Measurements from ENCODE around the gene CAMKK1.

Gene CAMKK1

GRCh38 chr17:3893003-3893719 lies at the start of gene CAMKK1:
Gene CAMKK1, minus strand, starts transcription at chr17:3893053. Its CDS starts 7,366 bp downstream, at chr17:3885687.
- DNase-seq (ENCODE audit: low spot score): peak; percentile 88

GRCh38 chr17:3940965-3941698 lies 48.3 kb upstream of the CAMKK1 start:
- no peak for DNase-seq (ENCODE audit: low spot score)

GRCh38 chr17:3937359-3937758 lies 44.5 kb upstream of the CAMKK1 start:
- DNase-seq (ENCODE audit: low spot score): no peak

- DNase-seq (ENCODE audit: low spot score): no peak
These were observed 43.0 kb upstream of the CAMKK1 start for GRCh38 chr17:3935825-3936355.

- DNase-seq (ENCODE audit: low spot score): no peak
These were observed 42.3 kb upstream of the CAMKK1 start for GRCh38 chr17:3935140-3935542.

- DNase-seq (ENCODE audit: low spot score): no peak
These were observed 36.9 kb upstream of the CAMKK1 start for GRCh38 chr17:3929764-3930163.

GRCh38 chr17:3929181-3929580 lies 36.3 kb upstream of the CAMKK1 start:
- DNase-seq (ENCODE audit: low spot score): no peak

- no peak for DNase-seq (ENCODE audit: low spot score)
These were observed 35.6 kb upstream of the CAMKK1 start for GRCh38 chr17:3928406-3928805.

GRCh38 chr17:3927628-3928340 lies 34.9 kb upstream of the CAMKK1 start:
- DNase-seq (ENCODE audit: low spot score): no peak

- no peak for DNase-seq (ENCODE audit: low spot score)
These were observed 34.2 kb upstream of the CAMKK1 start for GRCh38 chr17:3926860-3927627.

- no peak for DNase-seq (ENCODE audit: low spot score)
These were observed 33.0 kb upstream of the CAMKK1 start for GRCh38 chr17:3925684-3926485.

GRCh38 chr17:3924512-3925350 lies 31.9 kb upstream of the CAMKK1 start:
- no peak for DNase-seq (ENCODE audit: low spot score)

- DNase-seq (ENCODE audit: low spot score): no peak
These were observed 30.8 kb upstream of the CAMKK1 start for GRCh38 chr17:3923466-3924190.

GRCh38 chr17:3922765-3923164 lies 29.9 kb upstream of the CAMKK1 start:
- no peak for DNase-seq (ENCODE audit: low spot score)

- DNase-seq (ENCODE audit: low spot score): no peak
These were observed 28.9 kb upstream of the CAMKK1 start for GRCh38 chr17:3921502-3922319.

- DNase-seq (ENCODE audit: low spot score): no peak
These were observed 28.2 kb upstream of the CAMKK1 start for GRCh38 chr17:3921006-3921405.

GRCh38 chr17:3919123-3919624 lies 26.3 kb upstream of the CAMKK1 start:
- no peak for DNase-seq (ENCODE audit: low spot score)

All from Ammon's horn (tissue), 1 donor.